Islet of Langerhans (tissue), 1 donor: ENCODE data around the gene ARHGAP26.

Experiments
- FAIRE-seq: peaks from one replicate; lab custom pipeline; 2011; peaks lifted over from hg19 to GRCh38; lab: Jason Lieb, UNC

The ARHGAP26 gene

GRCh38 chr5:143228597-143229293 is 458.6 kb downstream of the ARHGAP26 start:
- peak; percentile 5 for FAIRE-seq

- no peak for FAIRE-seq
These were observed 459.3 kb downstream of the ARHGAP26 start for GRCh38 chr5:143229426-143229895.

GRCh38 chr5:143229896-143230675 is 459.9 kb downstream of the ARHGAP26 start:
- FAIRE-seq: peak; percentile 73

- peak; percentile 38 for FAIRE-seq
These were observed 460.5 kb downstream of the ARHGAP26 start for GRCh38 chr5:143230676-143230996.

- FAIRE-seq: no peak
These were observed 461.2 kb downstream of the ARHGAP26 start for GRCh38 chr5:143231416-143231815.

- no peak for FAIRE-seq
These were observed 462.0 kb downstream of the ARHGAP26 start for GRCh38 chr5:143231973-143232812.

- FAIRE-seq: no peak
These were observed 462.9 kb downstream of the ARHGAP26 start for GRCh38 chr5:143233031-143233430.

- no peak for FAIRE-seq
These were observed 464.1 kb downstream of the ARHGAP26 start for GRCh38 chr5:143234162-143234842.

GRCh38 chr5:143235423-143235822 is 465.2 kb downstream of the ARHGAP26 start:
- no peak for FAIRE-seq

GRCh38 chr5:143236682-143237081 is 466.5 kb downstream of the ARHGAP26 start:
- FAIRE-seq: no peak

GRCh38 chr5:143237664-143238063 is 467.5 kb downstream of the ARHGAP26 start:
- FAIRE-seq: no peak

GRCh38 chr5:143238620-143239019 is 468.4 kb downstream of the ARHGAP26 start:
- no peak for FAIRE-seq

GRCh38 chr5:143239882-143240518 is 469.8 kb downstream of the ARHGAP26 start:
- FAIRE-seq: no peak

- no peak for FAIRE-seq
These were observed 471.7 kb downstream of the ARHGAP26 start for GRCh38 chr5:143241892-143242291.

GRCh38 chr5:143243103-143243502 is 472.9 kb downstream of the ARHGAP26 start:
- FAIRE-seq: no peak

- FAIRE-seq: no peak
These were observed 474.0 kb downstream of the ARHGAP26 start for GRCh38 chr5:143244000-143244736.

- FAIRE-seq: no peak
These were observed 474.8 kb downstream of the ARHGAP26 start for GRCh38 chr5:143244990-143245389.

- FAIRE-seq: no peak
These were observed 475.9 kb downstream of the ARHGAP26 start for GRCh38 chr5:143245929-143246561.

- FAIRE-seq: no peak
These were observed 477.1 kb downstream of the ARHGAP26 start for GRCh38 chr5:143247134-143247815.

GRCh38 chr5:143248391-143248790 is 478.2 kb downstream of the ARHGAP26 start:
- FAIRE-seq: no peak
